Dedifferentiated amniotic fluid mesenchymal stem cell (primary cell): ENCODE measurements around the gene VTN.

Experiments
- DNase-seq: peaks from one replicate; pipeline ENCODE4 v3.0.0-alpha.2; 2016; ENCODE audit errors: extremely low spot score

VTN gene, protein sequence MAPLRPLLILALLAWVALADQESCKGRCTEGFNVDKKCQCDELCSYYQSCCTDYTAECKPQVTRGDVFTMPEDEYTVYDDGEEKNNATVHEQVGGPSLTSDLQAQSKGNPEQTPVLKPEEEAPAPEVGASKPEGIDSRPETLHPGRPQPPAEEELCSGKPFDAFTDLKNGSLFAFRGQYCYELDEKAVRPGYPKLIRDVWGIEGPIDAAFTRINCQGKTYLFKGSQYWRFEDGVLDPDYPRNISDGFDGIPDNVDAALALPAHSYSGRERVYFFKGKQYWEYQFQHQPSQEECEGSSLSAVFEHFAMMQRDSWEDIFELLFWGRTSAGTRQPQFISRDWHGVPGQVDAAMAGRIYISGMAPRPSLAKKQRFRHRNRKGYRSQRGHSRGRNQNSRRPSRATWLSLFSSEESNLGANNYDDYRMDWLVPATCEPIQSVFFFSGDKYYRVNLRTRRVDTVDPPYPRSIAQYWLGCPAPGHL

DNA sequence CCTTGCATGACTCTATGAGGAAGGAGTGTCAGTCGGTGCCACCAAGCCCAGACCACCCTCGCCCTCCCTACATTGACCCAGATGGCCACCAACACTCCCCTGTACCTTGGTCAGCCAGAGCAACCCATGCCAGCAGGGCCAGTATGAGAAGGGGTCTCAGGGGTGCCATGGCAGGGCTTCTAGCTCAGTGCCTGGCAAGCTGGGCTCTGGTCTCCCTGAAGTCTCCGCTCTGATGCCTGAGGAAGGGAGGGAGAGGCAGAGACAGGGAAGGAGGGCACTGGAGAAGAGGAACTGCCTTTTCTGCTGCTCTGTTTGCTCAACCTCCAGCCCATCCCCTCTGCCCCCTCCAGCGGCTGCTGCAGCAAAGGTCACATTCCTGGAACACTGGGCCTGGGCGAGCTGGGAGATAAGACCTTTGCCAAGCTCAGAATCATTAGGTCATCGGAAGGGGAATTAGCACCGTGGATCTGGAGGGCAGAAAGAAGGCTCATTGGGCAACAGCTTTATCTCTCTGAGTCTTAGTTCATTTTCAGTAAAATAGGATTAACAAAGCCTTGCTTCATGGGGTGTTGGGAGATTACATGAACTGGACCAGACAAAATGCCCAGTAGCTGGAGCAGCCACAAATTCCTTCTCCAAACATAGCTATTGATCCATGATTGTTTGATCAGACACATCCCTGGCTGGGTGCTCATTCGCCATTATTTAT is at the start of gene VTN:
TSS of gene VTN (minus strand) at position 273 of the 709 bp plus-strand sequence. CDS start at position 169, 104 bp downstream.
- no peak for DNase-seq

GRCh38 chr17:28416703-28417311 is 46.7 kb upstream of the VTN start:
- DNase-seq, result peak; percentile 51

DNA sequence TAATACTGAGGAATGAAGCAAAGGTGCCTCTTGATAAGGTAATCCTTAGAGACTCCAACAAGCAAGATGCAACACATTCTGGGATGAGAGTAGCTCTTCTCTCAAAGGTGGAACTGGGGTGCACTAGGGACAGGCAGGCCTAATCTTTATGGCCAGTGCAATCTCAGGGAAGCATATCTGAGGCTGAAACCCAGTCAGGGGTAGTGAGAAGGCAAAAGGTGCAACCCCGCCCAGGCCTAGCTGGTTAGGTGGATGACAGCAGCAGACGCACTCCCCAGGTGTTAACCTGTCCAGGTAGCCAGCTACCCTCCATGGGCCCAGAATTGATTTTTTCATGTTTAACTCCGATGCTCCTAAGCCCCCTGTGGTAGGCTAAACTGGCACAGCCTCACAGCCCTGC is 45.8 kb upstream of the VTN start:
- no peak for DNase-seq

- DNase-seq, result no peak
Observed at GRCh38 chr17:28413804-28414203, 43.7 kb upstream of the VTN start.

DNA sequence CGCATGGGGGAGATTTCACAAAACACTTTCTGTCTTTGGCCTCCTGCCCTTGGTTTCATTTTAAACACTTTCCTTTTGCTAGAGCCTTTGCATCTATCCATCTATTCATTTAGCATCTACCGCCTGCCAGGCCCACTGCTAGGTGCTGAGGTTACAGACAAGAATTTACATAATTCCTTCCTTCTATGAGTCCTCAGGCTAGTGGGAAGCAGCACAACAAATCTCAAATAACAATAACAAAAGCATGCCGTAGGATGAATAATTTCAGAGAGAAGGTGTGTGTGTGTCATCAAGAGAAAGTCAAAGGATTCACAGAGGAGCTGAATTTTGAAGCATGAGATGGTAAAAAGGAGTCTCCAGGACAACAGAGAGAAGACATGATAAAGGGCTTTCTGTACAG is 42.0 kb upstream of the VTN start:
- no peak for DNase-seq

GRCh38 chr17:28407974-28408306 is 37.8 kb upstream of the VTN start:
- no peak for DNase-seq

- no peak for DNase-seq
Observed at GRCh38 chr17:28407130-28407973, 37.2 kb upstream of the VTN start.

DNA sequence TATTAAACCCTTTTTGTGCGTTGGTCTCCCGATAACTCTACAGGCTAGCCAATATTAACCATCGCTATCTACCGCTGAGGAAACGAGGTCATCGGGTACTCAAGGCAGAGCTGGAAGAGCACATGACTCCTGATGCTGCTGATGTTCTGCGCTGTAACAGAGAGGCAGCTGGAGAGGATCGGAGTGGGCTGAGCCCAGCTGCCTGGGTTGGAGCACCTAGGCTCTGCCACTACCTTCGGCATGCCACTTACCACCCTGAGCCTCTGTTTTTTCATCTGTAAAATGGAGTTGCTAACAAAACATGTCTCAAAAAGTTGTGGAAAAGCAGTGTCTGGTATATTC is 36.3 kb upstream of the VTN start:
- no peak for DNase-seq

GRCh38 chr17:28405632-28406472 is 35.7 kb upstream of the VTN start, which contains the start of gene SLC46A1:
TSS of gene SLC46A1 (minus strand) at chr17:28406212. CDS start at chr17:28406114, 98 bp downstream.
- DNase-seq, result no peak

DNA sequence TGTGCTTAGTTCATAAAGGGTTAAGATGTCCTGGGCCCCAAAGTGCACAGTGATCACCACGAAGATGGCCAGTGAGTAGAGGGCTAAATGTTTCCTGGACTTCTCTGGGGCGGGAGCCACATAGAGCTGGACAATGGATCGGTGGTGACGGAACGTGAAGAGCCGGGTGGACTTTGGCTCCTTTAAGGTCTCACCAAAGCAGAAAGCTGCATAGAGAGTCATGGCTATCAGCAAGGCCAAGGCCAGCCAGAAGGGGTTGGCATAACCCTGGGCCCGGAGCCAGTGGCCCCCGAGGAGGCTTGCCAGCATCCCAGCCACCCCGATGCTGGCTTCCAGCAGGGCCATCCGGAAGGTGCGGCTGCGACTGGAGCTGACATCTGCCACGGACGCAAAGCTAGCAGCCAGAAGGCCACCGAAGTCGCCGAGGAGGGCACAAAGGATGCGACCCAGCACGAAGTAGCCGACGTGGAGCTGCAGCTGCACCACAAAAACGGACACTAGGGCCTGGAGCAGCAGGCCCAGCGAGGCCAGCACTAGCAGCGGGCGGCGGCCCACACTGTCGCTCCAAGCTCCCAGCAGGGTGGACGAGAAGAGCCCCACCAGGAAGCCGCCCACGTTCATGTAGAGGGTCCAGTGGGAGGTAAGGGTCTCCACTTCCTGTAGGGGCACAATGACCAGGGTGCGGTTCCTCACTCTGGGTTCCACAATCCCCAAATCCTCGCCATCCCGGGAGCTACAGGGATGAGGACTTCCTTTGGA is 34.9 kb upstream of the VTN start:
- no peak for DNase-seq

DNA sequence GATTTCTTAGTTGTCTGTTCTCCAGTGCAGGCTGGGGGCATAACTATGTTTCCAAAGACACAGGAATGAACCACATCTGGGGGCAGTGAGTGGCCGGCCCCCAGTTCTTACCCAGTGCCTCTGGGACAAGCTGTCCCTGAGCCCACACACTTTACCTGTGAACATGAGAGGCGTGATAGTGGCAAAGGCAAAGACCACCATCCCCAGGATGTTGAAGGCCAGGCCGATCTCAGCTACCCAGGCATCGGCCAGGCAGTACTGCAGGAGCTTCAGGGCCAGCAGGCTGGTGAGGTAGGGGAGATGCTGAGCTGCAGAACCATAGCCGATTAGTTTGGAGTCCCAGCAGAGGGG is 34.3 kb upstream of the VTN start:
- no peak for DNase-seq

GRCh38 chr17:28404007-28404406 is 33.9 kb upstream of the VTN start:
- no peak for DNase-seq

- DNase-seq, result no peak
Observed at GRCh38 chr17:28402844-28403243, 32.7 kb upstream of the VTN start.

DNA sequence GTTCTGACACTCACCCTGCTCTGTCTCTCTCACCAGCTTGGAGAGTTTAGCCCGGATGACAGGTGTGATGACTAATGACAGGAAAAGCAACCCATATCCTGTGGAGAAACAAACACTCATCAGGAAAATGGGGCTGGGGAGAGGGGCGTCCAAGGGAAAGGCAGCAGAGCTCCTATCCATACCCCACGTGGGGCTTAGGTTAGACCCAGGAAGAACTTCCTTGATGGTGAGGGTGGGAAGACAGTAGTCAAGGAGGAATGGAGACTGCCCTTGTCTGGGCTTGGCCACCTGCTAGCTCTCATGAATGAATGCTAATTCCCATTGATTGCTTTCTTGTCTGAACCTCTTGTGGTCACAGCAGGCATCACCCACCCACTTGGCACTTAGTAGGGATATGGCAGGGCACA is 32.1 kb upstream of the VTN start:
- no peak for DNase-seq

GRCh38 chr17:28399808-28400207 is 29.7 kb upstream of the VTN start:
- no peak for DNase-seq

GRCh38 chr17:28398280-28398981 is 28.3 kb upstream of the VTN start:
- no peak for DNase-seq

DNA sequence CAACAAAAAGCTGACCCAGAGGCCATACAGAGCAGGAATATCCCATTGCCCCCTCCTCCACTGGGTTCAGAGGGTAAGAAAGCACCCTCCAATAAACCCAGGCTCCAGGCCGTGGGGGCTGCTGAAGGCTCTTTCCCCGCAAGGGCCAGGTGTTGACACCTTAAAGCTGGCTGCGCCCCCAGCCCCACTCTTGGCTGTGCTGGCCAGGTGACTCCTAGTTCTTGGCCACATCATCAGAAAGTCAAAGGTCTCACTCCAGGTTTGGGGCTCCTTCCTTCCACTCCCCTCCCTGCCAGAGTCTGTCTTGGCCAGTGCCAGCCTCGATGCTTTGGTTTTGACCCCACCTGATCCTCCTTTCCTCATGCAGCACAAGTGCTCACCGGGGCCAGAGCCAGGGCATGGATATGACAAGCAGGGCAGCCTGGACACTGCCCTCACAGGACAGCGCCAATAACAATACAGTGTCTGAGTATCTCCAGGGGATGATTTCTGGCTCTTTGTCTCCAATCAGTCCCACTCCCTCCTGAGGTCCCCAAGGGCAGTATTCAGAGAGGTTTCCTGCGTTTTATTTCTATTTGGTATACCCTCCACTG is 27.7 kb upstream of the VTN start:
- no peak for DNase-seq

GRCh38 chr17:28397275-28397674 is 27.2 kb upstream of the VTN start:
- DNase-seq, result no peak

- no peak for DNase-seq
Observed at GRCh38 chr17:28396635-28397239, 26.6 kb upstream of the VTN start.
